Right ventricle myocardium inferior (tissue), 1 donor: ENCODE data around the gene PDE4A. TPM values are rescaled to one million over a fixed set of nuclear protein-coding genes. Genes with fewer than 3 reads are reported as not detected.

Experiments used
- ATAC-seq: fragments of 200-7000 bp; cut with Tn5 transposase; one replicate; pipeline ENCODE4 v1.9.1; 2020; ENCODE audit warnings: mild to moderate bottlenecking, moderate library complexity
- DNase-seq: peaks from one replicate; pipeline ENCODE4 v3.0.0; 2021; ENCODE audit errors: missing footprints
- intact Hi-C: fragments of 100-400 bp; cut with DNase I; formaldehyde crosslinking; loops from one replicate; pipeline ENCODE4 v1.11.0; 2022
- total RNA-seq: library from RNA; stranded (reverse); fragmentation: NEBNext Ultra II Directional; extraction: Animal tissue kit (Norgen Biotek cat#: 25700); gene quantifications from one replicate; pipeline ENCODE4 v1.2.1, GENCODE V29; 2021
- donor health status: DM: no; HTN: yes; CAD: no; lungs with severe emphysema.

Gene PDE4A
- total RNA-seq, 1 donor from 2014 or later = 37.0 TPM

- intact Hi-C loops = no loop called here
- ATAC-seq (no peak), DNase-seq (peak; percentile 58)
Observed at GRCh38 chr19:10419646-10420443, 493 bp upstream of the PDE4A start.

- intact Hi-C loops = no loop called here
- DNase-seq = peak; percentile 27
- no peak for ATAC-seq
Observed at GRCh38 chr19:10421240-10422045, 1.1 kb downstream of the PDE4A start.

GRCh38 chr19:10422046-10422461 lies 1.7 kb downstream of the PDE4A start:
- intact Hi-C loops = no loop called here
- DNase-seq (peak; percentile 5), ATAC-seq (no peak)

- ATAC-seq (no peak), DNase-seq (peak; percentile 18)
- intact Hi-C loops = no loop called here
Observed at GRCh38 chr19:10422846-10423245, 2.5 kb downstream of the PDE4A start.

GRCh38 chr19:10424011-10424637 lies 3.8 kb downstream of the PDE4A start:
- intact Hi-C loops = loop anchor here (2.0 kb wide), 1 partner anchor 19 kb away; no protein-coding TSS in a partner anchor
- DNase-seq (peak; percentile 92), ATAC-seq (peak; percentile 93)

- intact Hi-C loops = no loop called here
- peak; percentile 2 for DNase-seq
- no peak for ATAC-seq
Observed at GRCh38 chr19:10427169-10427568, 6.8 kb downstream of the PDE4A start.

GRCh38 chr19:10428996-10429381 lies 8.7 kb downstream of the PDE4A start:
- DNase-seq (no peak), ATAC-seq (no peak)
- intact Hi-C loops = no loop called here

GRCh38 chr19:10430505-10431253 lies 10.3 kb downstream of the PDE4A start:
- intact Hi-C loops = loop anchor here (2.0 kb wide), 1 partner anchor 28 kb away; the partner anchor contains the start of gene CDC37
- DNase-seq = peak; percentile 88

GRCh38 chr19:10431254-10431942 lies 11.1 kb downstream of the PDE4A start:
- ATAC-seq (peak; percentile 0), DNase-seq (peak; percentile 68)
- intact Hi-C loops = loop anchor here (2.0 kb wide), 1 partner anchor 29 kb away; the partner anchor contains the start of gene CDC37

More at GRCh38 chr19:10430505-10431253, 10.3 kb downstream of the PDE4A start:
- peak; percentile 74 for ATAC-seq

- DNase-seq (peak; percentile 84), ATAC-seq (peak; percentile 74)
- intact Hi-C loops = loop anchor here (2.0 kb wide), 1 partner anchor 29 kb away; the partner anchor contains the start of gene CDC37
Observed at GRCh38 chr19:10431943-10432735, 11.8 kb downstream of the PDE4A start.

- peak; percentile 27 for DNase-seq
- intact Hi-C loops = no loop called here
- peak; percentile 26 for ATAC-seq
Observed at GRCh38 chr19:10432736-10433130, 12.4 kb downstream of the PDE4A start.

GRCh38 chr19:10433131-10433536 lies 12.8 kb downstream of the PDE4A start:
- intact Hi-C loops = no loop called here
- DNase-seq (peak; percentile 52), ATAC-seq (peak; percentile 11)

- ATAC-seq = no peak
Observed at GRCh38 chr19:10439588-10439987, 19.2 kb downstream of the PDE4A start.

GRCh38 chr19:10442698-10443097 lies 22.4 kb downstream of the PDE4A start:
- no peak for ATAC-seq
- DNase-seq = no peak
- intact Hi-C loops = no loop called here

More at GRCh38 chr19:10439588-10439987, 19.2 kb downstream of the PDE4A start:
- intact Hi-C loops = no loop called here
- no peak for DNase-seq

- DNase-seq (no peak), ATAC-seq (no peak)
- intact Hi-C loops = no loop called here
Observed at GRCh38 chr19:10449037-10449436, 28.7 kb downstream of the PDE4A start.

GRCh38 chr19:10450191-10450852 lies 30.0 kb downstream of the PDE4A start:
- intact Hi-C loops = no loop called here
- ATAC-seq = no peak

More at GRCh38 chr19:10450191-10450852, 30.0 kb downstream of the PDE4A start:
- DNase-seq = no peak
